ENCODE data around the gene DRAP1. TPM values are rescaled to one million over a fixed set of nuclear protein-coding genes. Genes with fewer than 3 reads are reported as not detected.

DRAP1 gene
- total and polyA plus RNA-seq, 2 experiments from 2014 or later: 121 to 294 TPM

Other genes with a start within 250 kb of the DRAP1 start
- 33.3 and 40.4 TPM in 2 replicates for gene KAT5, start 207.2 kb upstream of the DRAP1 start, total RNA-seq (2014; rRNA removed; shearing (Covaris generic))
- 34.6 and 34.8 TPM in 2 replicates for gene KAT5, start 207.2 kb upstream of the DRAP1 start, polyA plus RNA-seq (2016; fragmentation: Nextera tagmentation; extraction: Ambion mirVana)
- 37.8 and 70.8 TPM in 2 replicates for gene RNASEH2C, start 198.6 kb upstream of the DRAP1 start, total RNA-seq (2014; rRNA removed; shearing (Covaris generic))
- gene RNASEH2C, start 198.6 kb upstream of the DRAP1 start, polyA plus RNA-seq (2016; fragmentation: Nextera tagmentation; extraction: Ambion mirVana): 73.2 and 74.8 TPM in 2 replicates
- gene AP5B1, start 138.4 kb upstream of the DRAP1 start, total RNA-seq (2014; rRNA removed; shearing (Covaris generic)): 12.5 and 16.1 TPM in 2 replicates
- gene AP5B1, start 138.4 kb upstream of the DRAP1 start, polyA plus RNA-seq (2016; fragmentation: Nextera tagmentation; extraction: Ambion mirVana): 3.1 TPM in 2 replicates
- gene OVOL1, start 132.4 kb upstream of the DRAP1 start, total RNA-seq (2014; rRNA removed; shearing (Covaris generic)): 3.3 and 5.1 TPM in 2 replicates
- 1.4 and 1.5 TPM in 2 replicates for gene OVOL1, start 132.4 kb upstream of the DRAP1 start, polyA plus RNA-seq (2016; fragmentation: Nextera tagmentation; extraction: Ambion mirVana)
- 0.49 TPM in 1 of 2 replicates, not detected in the other for gene SNX32, start 85.5 kb upstream of the DRAP1 start, total RNA-seq (2014; rRNA removed; shearing (Covaris generic))
- 1.2 and 2.4 TPM in 2 replicates for gene SNX32, start 85.5 kb upstream of the DRAP1 start, polyA plus RNA-seq (2016; fragmentation: Nextera tagmentation; extraction: Ambion mirVana)
- gene CFL1, start 61.2 kb upstream of the DRAP1 start, total RNA-seq (2014; rRNA removed; shearing (Covaris generic)): 981 and 1,393 TPM in 2 replicates
- 1,996 and 2,124 TPM in 2 replicates for gene CFL1, start 61.2 kb upstream of the DRAP1 start, polyA plus RNA-seq (2016; fragmentation: Nextera tagmentation; extraction: Ambion mirVana)
- gene MUS81, start 59.0 kb upstream of the DRAP1 start, total RNA-seq (2014; rRNA removed; shearing (Covaris generic)): 35.5 and 48.6 TPM in 2 replicates
- gene MUS81, start 59.0 kb upstream of the DRAP1 start, polyA plus RNA-seq (2016; fragmentation: Nextera tagmentation; extraction: Ambion mirVana): 38.5 and 39.1 TPM in 2 replicates
- 4.5 and 9.4 TPM in 2 replicates for gene EFEMP2, start 46.6 kb upstream of the DRAP1 start, total RNA-seq (2014; rRNA removed; shearing (Covaris generic))
- 7.4 and 8.0 TPM in 2 replicates for gene EFEMP2, start 46.6 kb upstream of the DRAP1 start, polyA plus RNA-seq (2016; fragmentation: Nextera tagmentation; extraction: Ambion mirVana)
- gene CTSW, start 39.6 kb upstream of the DRAP1 start, total RNA-seq (2014; rRNA removed; shearing (Covaris generic)): not detected in 2 replicates
- gene CTSW, start 39.6 kb upstream of the DRAP1 start, polyA plus RNA-seq (2016; fragmentation: Nextera tagmentation; extraction: Ambion mirVana): 0.17 TPM in 1 of 2 replicates, not detected in the other
- gene FIBP, start 31.0 kb upstream of the DRAP1 start, total RNA-seq (2014; rRNA removed; shearing (Covaris generic)): 94.3 and 102 TPM in 2 replicates
- 79.0 and 84.4 TPM in 2 replicates for gene FIBP, start 31.0 kb upstream of the DRAP1 start, polyA plus RNA-seq (2016; fragmentation: Nextera tagmentation; extraction: Ambion mirVana)
- 57.3 and 66.3 TPM in 2 replicates for gene CCDC85B, start 28.8 kb upstream of the DRAP1 start, total RNA-seq (2014; rRNA removed; shearing (Covaris generic))
- 54.5 and 60.4 TPM in 2 replicates for gene CCDC85B, start 28.8 kb upstream of the DRAP1 start, polyA plus RNA-seq (2016; fragmentation: Nextera tagmentation; extraction: Ambion mirVana)
- 10.1 and 14.6 TPM in 2 replicates for gene FOSL1, start 19.0 kb upstream of the DRAP1 start, total RNA-seq (2014; rRNA removed; shearing (Covaris generic))
- gene FOSL1, start 19.0 kb upstream of the DRAP1 start, polyA plus RNA-seq (2016; fragmentation: Nextera tagmentation; extraction: Ambion mirVana): 17.1 and 20.1 TPM in 2 replicates
- gene C11orf68, start 364 bp upstream of the DRAP1 start, total RNA-seq (2014; rRNA removed; shearing (Covaris generic)): 21.6 and 23.2 TPM in 2 replicates
- 16.8 and 18.6 TPM in 2 replicates for gene C11orf68, start 364 bp upstream of the DRAP1 start, polyA plus RNA-seq (2016; fragmentation: Nextera tagmentation; extraction: Ambion mirVana)
- gene TSGA10IP, start 26.1 kb downstream of the DRAP1 start, total RNA-seq (2014; rRNA removed; shearing (Covaris generic)): 1.1 and 2.0 TPM in 2 replicates
- 1.6 and 2.5 TPM in 2 replicates for gene TSGA10IP, start 26.1 kb downstream of the DRAP1 start, polyA plus RNA-seq (2016; fragmentation: Nextera tagmentation; extraction: Ambion mirVana)
- 43.9 and 55.8 TPM in 2 replicates for gene SART1, start 42.3 kb downstream of the DRAP1 start, total RNA-seq (2014; rRNA removed; shearing (Covaris generic))
- gene SART1, start 42.3 kb downstream of the DRAP1 start, polyA plus RNA-seq (2016; fragmentation: Nextera tagmentation; extraction: Ambion mirVana): 91.0 and 105 TPM in 2 replicates
- gene EIF1AD, start 82.7 kb downstream of the DRAP1 start, total RNA-seq (2014; rRNA removed; shearing (Covaris generic)): 30.8 and 32.1 TPM in 2 replicates
- gene EIF1AD, start 82.7 kb downstream of the DRAP1 start, polyA plus RNA-seq (2016; fragmentation: Nextera tagmentation; extraction: Ambion mirVana): 16.1 and 18.6 TPM in 2 replicates
- gene BANF1, start 83.1 kb downstream of the DRAP1 start, total RNA-seq (2014; rRNA removed; shearing (Covaris generic)): 44.7 and 58.2 TPM in 2 replicates
- gene BANF1, start 83.1 kb downstream of the DRAP1 start, polyA plus RNA-seq (2016; fragmentation: Nextera tagmentation; extraction: Ambion mirVana): 765 and 903 TPM in 2 replicates
- gene CST6, start 92.6 kb downstream of the DRAP1 start, total RNA-seq (2014; rRNA removed; shearing (Covaris generic)): 4.2 and 5.9 TPM in 2 replicates
- 8.3 and 9.9 TPM in 2 replicates for gene CST6, start 92.6 kb downstream of the DRAP1 start, polyA plus RNA-seq (2016; fragmentation: Nextera tagmentation; extraction: Ambion mirVana)
- gene CATSPER1, start 107.1 kb downstream of the DRAP1 start, total RNA-seq (2014; rRNA removed; shearing (Covaris generic)): not detected in 2 replicates
- not detected in 2 replicates for gene CATSPER1, start 107.1 kb downstream of the DRAP1 start, polyA plus RNA-seq (2016; fragmentation: Nextera tagmentation; extraction: Ambion mirVana)
- gene GAL3ST3, start 129.7 kb downstream of the DRAP1 start, total RNA-seq (2014; rRNA removed; shearing (Covaris generic)): 48.0 and 63.4 TPM in 2 replicates
- 12.7 and 15.6 TPM in 2 replicates for gene GAL3ST3, start 129.7 kb downstream of the DRAP1 start, polyA plus RNA-seq (2016; fragmentation: Nextera tagmentation; extraction: Ambion mirVana)
- gene SF3B2, start 132.9 kb downstream of the DRAP1 start, total RNA-seq (2014; rRNA removed; shearing (Covaris generic)): 173 and 180 TPM in 2 replicates
- 173 and 191 TPM in 2 replicates for gene SF3B2, start 132.9 kb downstream of the DRAP1 start, polyA plus RNA-seq (2016; fragmentation: Nextera tagmentation; extraction: Ambion mirVana)
- 23.7 and 37.5 TPM in 2 replicates for gene PACS1, start 150.8 kb downstream of the DRAP1 start, total RNA-seq (2014; rRNA removed; shearing (Covaris generic))
- gene PACS1, start 150.8 kb downstream of the DRAP1 start, polyA plus RNA-seq (2016; fragmentation: Nextera tagmentation; extraction: Ambion mirVana): 8.0 and 8.8 TPM in 2 replicates